Activated CD4-positive, alpha-beta T cell treated with anti-CD3 and anti-CD28 coated beads for 4 hours (primary cell): ENCODE data around the gene TRMT112.

Experiments used
- DNase-seq, 2 donors: peaks; one replicate each; pipeline ENCODE4 v3.0.0-alpha.2; 2020

Gene TRMT112

GRCh38 chr11:64306563-64306875 is 10.8 kb downstream of the TRMT112 start:
- DNase-seq = no peak

DNA sequence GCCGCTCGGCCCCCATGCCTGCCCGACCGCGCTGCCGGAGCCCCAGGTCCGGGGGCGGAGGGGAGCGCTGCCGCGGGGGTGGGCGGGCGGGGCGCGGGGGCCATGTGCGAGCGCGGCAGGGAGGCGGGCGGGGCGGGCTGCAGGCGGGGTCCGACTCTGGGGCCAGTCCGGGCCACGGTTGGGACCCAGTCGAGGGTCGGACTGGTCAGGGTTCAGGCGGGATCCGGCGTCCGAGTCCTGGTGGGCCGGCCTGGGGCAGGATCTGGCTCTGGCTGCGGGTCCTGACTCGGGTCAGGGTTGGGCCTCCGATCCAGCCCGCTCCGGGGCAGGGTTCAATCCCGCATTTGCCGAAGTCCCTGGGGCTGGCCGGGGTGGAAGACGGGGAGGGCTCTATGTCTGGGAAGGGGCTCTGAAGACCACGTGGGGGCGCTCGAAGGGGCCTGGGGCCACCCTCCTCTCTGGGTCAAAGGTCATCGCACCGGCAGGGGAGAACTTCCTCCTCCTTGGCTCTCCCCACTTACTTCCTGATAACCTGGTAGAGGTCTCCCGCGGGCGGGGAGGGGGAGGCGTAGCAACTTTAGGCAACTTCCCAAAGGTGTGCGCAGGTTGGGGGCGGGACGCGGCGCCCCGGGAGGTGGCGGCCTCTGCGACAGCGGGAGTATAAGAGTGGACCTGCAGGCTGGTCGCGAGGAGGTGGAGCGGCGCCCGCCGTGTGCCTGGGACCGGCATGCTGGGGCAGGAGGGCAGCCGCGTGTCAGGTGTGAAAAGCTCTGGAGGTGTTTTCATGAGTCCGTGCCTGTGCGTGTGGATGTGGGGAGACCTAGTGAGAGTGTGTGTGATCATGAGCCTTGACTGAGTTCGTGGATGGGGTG is 11.4 kb downstream of the TRMT112 start:
- DNase-seq = peak; percentile 76 to 79

DNA sequence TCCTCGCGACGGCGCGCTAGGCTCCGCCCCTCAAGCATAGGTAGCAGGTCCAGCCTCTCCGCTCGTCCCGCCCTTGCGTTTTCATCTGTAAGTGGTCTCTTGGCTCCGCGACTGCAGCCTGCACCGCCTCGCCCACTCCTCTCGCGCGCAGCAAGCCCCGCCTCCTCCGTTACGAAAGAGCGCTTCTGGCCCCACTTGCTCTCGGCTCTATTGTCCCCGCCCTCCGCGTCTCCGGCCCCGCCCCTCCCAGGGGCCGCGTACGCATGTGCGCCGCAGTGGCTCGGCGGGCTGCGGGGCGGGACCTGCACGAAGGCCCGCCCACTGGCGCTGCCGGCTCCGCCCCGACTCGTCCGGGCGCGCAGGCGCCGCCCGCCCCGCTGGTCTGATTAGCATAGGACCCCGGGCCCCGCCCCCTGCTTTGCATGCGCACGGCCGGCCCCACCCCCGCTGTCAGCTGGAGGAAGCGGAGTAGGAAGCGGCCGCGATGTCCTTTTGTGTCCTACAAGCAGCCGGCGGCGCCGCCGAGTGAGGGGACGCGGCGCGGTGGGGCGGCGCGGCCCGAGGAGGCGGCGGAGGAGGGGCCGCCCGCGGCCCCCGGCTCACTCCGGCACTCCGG is 12.2 kb downstream of the TRMT112 start, which contains the start of gene ESRRA:
Gene ESRRA, plus strand, starts transcription at position 450 of the 616 bp plus-strand sequence. CDS start 1,656 bp downstream, outside the sequence.
- peak; percentile 100 for DNase-seq

- DNase-seq = peak; percentile 94 to 95
Measured at GRCh38 chr11:64304316-64305072, 12.9 kb downstream of the TRMT112 start.

GRCh38 chr11:64304032-64304315 is 13.4 kb downstream of the TRMT112 start:
- no peak for DNase-seq

DNA sequence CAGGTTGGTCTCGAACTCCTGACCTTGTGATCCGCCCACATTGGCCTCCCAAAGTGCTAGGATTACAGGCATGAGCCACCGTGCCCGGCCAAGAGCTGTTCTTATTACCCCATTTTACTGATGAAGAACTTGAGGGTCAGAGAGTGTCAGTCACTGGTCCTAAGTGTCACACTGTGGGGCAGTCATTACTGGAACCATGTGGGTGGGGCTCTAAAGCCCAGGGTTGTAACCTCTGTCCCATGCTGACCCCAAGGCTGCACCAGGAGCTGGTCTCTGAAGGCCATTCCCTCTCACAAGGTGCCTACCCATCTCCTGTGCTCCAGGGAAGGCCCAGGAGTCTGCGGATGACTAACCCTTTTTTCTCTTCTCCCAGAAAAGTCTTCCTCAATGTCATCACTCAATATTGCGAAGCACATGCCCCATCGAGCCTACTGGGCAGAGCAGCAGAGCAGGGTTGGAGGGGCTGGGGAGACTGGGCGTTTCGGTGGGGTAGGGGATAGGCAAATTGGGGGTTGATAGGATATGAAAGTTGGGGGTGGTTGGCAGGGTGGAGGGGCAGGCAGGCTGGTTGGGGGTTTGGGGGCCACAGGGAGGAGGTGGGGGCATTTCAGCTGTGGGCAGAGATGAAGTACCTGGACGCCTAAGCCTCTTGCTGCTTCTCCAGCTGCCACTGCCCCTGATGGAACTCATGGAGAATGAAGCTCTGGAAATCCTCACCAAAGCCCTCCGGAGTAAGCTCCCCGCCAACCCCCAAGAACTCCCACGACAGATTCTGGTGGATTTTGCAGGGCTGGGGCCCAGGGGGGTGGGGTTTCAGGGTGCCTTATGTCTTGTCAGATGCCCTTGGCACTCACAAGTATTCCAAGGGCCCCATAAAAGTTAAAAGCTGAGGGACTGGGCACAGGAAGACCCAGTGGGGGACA is 14.0 kb downstream of the TRMT112 start:
- DNase-seq = no peak

GRCh38 chr11:64299847-64300648 is 17.3 kb downstream of the TRMT112 start, which contains the start of gene CATSPERZ:
TSS of gene CATSPERZ (plus strand) at chr11:64300358. CDS start at chr11:64300411, 53 bp downstream.
- DNase-seq = no peak

- DNase-seq = no peak
Measured at GRCh38 chr11:64298966-64299846, 18.2 kb downstream of the TRMT112 start.

DNA sequence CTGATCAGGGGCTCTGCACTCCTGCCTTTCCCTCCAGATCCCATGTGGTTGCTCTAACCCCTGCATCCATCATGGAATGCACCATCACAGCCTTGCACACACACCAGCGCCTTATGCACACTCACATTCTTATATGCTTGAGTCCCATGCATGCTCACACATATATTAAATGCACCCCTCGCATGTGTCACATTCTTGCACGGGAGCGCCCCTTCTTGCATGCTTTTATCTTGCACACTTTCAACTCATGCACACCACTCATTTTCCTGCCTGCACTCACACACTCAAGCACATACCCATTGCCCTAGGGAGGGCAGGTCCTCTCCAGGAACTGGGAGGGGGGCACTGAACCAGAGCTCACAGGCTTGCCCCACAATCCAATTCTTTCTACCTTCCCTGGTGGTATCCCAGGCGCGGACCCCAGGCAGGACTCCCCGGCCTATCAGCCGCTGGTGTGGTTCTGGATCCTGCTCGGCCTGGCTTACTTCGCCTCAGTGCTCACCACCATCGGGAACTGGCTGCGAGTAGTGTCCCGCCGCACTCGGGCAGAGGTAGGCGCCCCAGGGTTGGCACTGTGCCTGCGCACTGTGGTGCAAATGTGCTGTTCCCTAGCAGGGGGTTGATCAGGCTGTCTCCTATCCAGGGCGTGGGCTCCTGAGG is 19.5 kb downstream of the TRMT112 start:
- no peak for DNase-seq

- no peak for DNase-seq
Measured at GRCh38 chr11:64296830-64297698, 20.3 kb downstream of the TRMT112 start.

- no peak for DNase-seq
Measured at GRCh38 chr11:64296236-64296635, 21.1 kb downstream of the TRMT112 start.

DNA sequence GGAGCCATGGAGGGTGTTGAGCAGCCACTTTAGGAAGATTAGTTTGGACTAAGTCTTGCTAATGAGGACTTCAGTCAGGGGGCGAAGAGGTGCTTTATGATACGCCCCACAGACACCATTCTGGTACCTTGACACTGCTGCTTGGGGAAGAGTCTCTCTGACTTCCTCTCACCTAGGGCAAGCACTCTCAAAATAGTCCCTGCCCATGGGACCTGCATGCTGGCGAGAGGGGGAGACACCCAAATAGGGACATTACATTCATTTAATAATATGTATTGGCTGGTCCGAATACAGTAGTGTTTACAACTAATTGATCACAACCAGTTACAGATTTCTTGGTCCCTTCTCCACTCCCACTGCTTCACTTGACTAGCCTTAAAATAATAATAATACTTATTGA is 21.6 kb downstream of the TRMT112 start:
- DNase-seq = no peak

DNA sequence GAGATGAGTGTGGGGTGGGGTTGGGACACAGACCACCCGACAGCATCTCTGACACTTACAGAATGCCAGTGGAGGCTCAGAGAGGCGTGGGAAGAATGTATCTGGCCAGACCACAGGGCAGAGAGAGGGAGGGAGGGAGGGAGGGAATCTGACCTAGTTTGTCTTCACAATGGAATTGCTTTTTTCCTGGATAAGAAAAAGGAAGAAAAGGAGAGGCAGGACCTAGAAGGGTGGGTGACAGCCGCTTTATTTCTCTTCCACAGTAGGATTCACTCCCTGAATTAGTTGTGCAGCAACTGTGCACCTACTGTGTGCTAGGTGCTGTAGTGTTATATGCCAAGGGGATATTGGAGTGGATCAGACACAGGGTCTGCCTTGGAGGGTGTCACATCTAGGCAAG is 22.6 kb downstream of the TRMT112 start:
- DNase-seq = no peak

- no peak for DNase-seq
Measured at GRCh38 chr11:64292460-64293254, 24.7 kb downstream of the TRMT112 start.

DNA sequence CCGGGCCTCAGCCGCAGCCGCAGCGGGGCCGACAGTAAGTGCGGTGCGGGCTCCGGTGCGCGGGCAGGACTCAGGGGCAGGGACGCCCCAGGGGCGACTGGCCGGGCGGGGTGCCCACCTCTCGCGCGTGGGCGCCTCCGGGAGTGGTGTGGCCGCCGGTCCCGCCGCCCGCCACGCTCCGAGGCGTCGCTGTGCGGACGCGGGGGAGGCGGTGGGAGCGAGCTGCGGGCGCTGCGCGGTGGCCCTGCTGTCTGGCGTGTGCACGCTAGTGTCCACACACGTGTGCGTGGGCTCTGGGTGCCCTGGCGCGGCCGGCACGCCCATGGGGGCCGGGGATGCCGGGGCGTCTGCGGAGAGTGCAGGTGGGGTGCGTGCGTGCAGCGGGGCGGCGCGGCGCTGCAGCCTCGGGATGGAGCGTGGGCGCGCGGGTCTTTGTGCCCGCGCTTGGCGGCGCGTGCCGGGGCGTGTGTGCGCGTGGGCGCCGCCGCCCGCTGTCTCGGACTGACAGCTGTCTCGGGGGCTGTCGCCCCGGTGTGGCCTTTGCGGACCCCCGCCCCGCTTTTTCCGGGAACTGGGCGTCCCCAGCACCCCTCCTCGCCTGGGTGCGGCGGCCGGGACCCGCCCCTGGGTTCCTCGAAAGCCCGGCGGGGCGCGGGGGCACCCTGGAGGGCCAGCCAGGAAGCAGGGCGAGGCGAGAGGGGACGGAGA is 25.5 kb downstream of the TRMT112 start:
- DNase-seq = no peak

GRCh38 chr11:64291262-64291751 is 26.1 kb downstream of the TRMT112 start, which contains the start of gene KCNK4:
TSS of gene KCNK4 (plus strand) at chr11:64291302. CDS start at chr11:64293019, 1,717 bp downstream.
- no peak for DNase-seq
